ENCODE data around the gene AP3M1. TPM values are rescaled to one million over a fixed set of nuclear protein-coding genes. Genes with fewer than 3 reads are reported as not detected.

The AP3M1 gene
- total RNA-seq, 4 donors from 2014 or later, result 26.5 to 36.4 (median 31.4) TPM

DNA sequence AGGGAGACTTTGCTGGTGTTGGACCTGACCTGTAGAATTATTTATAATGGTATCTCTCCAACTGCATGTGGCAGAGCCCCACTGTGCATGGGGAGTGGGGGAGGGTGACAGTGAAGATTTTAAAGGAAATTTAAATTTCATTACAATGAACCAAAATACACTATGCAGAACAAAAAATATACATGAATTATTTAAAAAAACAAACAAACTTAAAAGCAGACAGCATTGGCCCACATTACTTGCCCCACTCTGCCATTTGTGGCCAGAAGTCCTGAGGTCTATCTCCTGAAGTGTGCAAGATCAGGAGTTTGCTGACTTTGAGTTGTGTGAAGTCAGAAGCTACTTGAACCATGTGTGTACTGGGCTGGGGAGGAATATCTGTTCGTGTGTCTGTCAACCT is 40.5 kb downstream of the AP3M1 start:
- WGBS, result 58% methylated on average over 1 of the region's 1 CpG
- intact Hi-C loops (cut with DNase I), result no loop called here
- no peak for TF ChIP-seq POLR2A (IDR thresholded peaks at IDR 0.05; ENCODE audit: low read depth)
- TF ChIP-seq POLR2AphosphoS5 (IDR thresholded peaks at IDR 0.05), result no peak
- no peak for TF ChIP-seq EP300 (IDR thresholded peaks at IDR 0.05)
- TF ChIP-seq, protein P1, sequence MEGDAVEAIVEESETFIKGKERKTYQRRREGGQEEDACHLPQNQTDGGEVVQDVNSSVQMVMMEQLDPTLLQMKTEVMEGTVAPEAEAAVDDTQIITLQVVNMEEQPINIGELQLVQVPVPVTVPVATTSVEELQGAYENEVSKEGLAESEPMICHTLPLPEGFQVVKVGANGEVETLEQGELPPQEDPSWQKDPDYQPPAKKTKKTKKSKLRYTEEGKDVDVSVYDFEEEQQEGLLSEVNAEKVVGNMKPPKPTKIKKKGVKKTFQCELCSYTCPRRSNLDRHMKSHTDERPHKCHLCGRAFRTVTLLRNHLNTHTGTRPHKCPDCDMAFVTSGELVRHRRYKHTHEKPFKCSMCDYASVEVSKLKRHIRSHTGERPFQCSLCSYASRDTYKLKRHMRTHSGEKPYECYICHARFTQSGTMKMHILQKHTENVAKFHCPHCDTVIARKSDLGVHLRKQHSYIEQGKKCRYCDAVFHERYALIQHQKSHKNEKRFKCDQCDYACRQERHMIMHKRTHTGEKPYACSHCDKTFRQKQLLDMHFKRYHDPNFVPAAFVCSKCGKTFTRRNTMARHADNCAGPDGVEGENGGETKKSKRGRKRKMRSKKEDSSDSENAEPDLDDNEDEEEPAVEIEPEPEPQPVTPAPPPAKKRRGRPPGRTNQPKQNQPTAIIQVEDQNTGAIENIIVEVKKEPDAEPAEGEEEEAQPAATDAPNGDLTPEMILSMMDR (IDR thresholded peaks at IDR 0.05), result no peak
- H3K36me3 ChIP-seq, result peaks cover 82 to 100% (median 97%) of the 10 kb centered on the region in 4 donors
- no peak overlapping the region for H3K4me3 ChIP-seq
- H3K9me3 ChIP-seq, result no peaks in the 10 kb centered on the region
- no peak overlapping the region for H3K27ac ChIP-seq (replicated peaks in 1 of 4)
- H3K4me1 ChIP-seq, result peaks cover 3 to 40% (median 28%) of the 10 kb centered on the region in 4 donors
- H3K27me3 ChIP-seq, result no peaks in the 10 kb centered on the region
- DNase-seq (ENCODE audit: extremely low spot score), result no peak

DNA sequence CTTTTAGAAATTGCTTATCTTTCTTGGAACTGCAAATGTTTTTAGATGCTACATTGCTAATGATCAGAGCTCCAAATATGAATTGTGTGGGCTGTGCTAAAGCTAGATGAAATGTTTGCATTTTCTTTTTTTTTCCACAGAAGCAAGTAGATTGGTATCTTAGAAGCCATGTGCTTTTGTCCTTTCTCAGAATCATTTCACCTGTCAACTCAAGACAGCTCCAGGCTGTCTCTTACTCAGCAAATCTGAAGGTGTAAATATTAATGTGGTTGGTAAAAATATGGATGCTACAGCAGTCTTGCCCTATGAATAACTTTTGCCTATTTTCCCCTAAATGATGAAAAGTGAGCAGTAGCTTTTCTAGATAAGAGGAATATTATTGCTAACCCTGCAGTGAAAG is 41.2 kb downstream of the AP3M1 start:
- intact Hi-C loops (cut with DNase I), result no loop called here
- DNase-seq (ENCODE audit: extremely low spot score), result no peak
- peaks cover 82 to 100% (median 97%) of the 10 kb centered on the region in 4 donors for H3K36me3 ChIP-seq
- H3K4me3 ChIP-seq, result no peak overlapping the region
- no peak for TF ChIP-seq EP300 (IDR thresholded peaks at IDR 0.05)
- TF ChIP-seq, protein P1 (IDR thresholded peaks at IDR 0.05), result no peak
- no peak for TF ChIP-seq POLR2AphosphoS5 (IDR thresholded peaks at IDR 0.05)
- TF ChIP-seq POLR2A (IDR thresholded peaks at IDR 0.05; ENCODE audit: low read depth), result no peak
- H3K4me1 ChIP-seq, result peaks cover 3 to 37% (median 28%) of the 10 kb centered on the region in 4 donors
- no peaks in the 10 kb centered on the region for H3K27me3 ChIP-seq
- H3K27ac ChIP-seq (replicated peaks in 1 of 4), result no peak overlapping the region
- H3K9me3 ChIP-seq, result no peaks in the 10 kb centered on the region

DNA sequence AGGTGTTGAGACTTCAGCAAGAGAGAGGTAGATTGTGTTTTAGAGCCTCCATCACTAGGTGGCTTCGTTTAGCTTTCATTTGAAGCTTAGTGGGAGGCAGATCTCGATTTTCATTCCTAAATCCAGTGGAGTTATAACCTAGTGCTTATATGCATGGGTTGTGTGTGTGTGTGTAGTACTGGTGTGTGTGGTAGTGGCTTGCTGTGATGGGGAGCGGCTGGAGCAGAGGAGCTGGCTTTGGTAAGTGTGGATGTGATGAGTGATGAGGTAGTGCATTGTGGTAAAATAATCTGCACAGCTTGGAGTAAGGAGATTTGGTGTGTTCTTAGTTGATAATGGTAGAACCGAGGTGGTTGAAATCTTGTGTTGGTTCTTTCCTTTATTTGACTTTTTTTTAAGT is 43.2 kb downstream of the AP3M1 start:
- peaks cover 70 to 100% (median 97%) of the 10 kb centered on the region in 4 donors for H3K36me3 ChIP-seq
- intact Hi-C loops (cut with DNase I), result no loop called here

DNA sequence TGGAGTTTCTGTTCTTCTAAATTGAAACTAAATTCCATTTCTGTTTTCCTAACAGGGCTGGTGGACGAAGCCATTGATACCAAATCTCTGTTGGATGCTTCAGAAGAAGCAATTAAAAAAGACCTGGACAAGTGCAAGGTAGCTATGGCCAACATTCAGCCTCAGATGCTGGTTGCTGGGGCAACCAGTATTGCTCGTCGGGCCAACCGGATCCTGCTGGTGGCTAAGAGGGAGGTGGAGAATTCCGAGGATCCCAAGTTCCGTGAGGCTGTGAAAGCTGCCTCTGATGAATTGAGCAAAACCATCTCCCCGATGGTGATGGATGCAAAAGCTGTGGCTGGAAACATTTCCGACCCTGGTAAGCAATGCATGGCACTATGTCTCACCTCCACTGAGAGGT is 45.6 kb downstream of the AP3M1 start:
- Histone ChIP-seq H3K4me3 (no peak overlapping the region), H3K4me1 (peaks cover 0 to 6% (median 5%) of the 10 kb centered on the region in 4 donors), H3K36me3 (peaks cover 61 to 100% (median 92%) of the 10 kb centered on the region in 4 donors), H3K27ac (replicated peaks in 1 of 4) (no peak overlapping the region), H3K27me3 (no peaks in the 10 kb centered on the region), H3K9me3 (no peaks in the 10 kb centered on the region)
- intact Hi-C loops (cut with DNase I), result no loop called here
- no peak for DNase-seq (ENCODE audit: extremely low spot score)
- WGBS, result 80% methylated on average over 7 of the region's 8 CpGs
- no peak for TF ChIP-seq POLR2AphosphoS5 (IDR thresholded peaks at IDR 0.05)
- TF ChIP-seq POLR2A (IDR thresholded peaks at IDR 0.05; ENCODE audit: low read depth), result no peak
- TF ChIP-seq, protein P1 (IDR thresholded peaks at IDR 0.05), result no peak
- TF ChIP-seq EP300 (IDR thresholded peaks at IDR 0.05), result no peak

More for the DNA sequence above, 43.2 kb downstream of the AP3M1 start:
- WGBS, result 77% methylated on average over 4 of the region's 4 CpGs
- no peak for DNase-seq (ENCODE audit: extremely low spot score)
- no peak overlapping the region for H3K27ac ChIP-seq (replicated peaks in 1 of 4)
- no peak overlapping the region for H3K4me3 ChIP-seq
- TF ChIP-seq, protein P1 (IDR thresholded peaks at IDR 0.05), result no peak
- no peak for TF ChIP-seq POLR2AphosphoS5 (IDR thresholded peaks at IDR 0.05)
- TF ChIP-seq EP300 (IDR thresholded peaks at IDR 0.05), result no peak
- TF ChIP-seq POLR2A (IDR thresholded peaks at IDR 0.05; ENCODE audit: low read depth), result no peak
- no peaks in the 10 kb centered on the region for H3K9me3 ChIP-seq
- H3K4me1 ChIP-seq, result peaks cover 0 to 18% (median 10%) of the 10 kb centered on the region in 4 donors
- H3K27me3 ChIP-seq, result no peaks in the 10 kb centered on the region

DNA sequence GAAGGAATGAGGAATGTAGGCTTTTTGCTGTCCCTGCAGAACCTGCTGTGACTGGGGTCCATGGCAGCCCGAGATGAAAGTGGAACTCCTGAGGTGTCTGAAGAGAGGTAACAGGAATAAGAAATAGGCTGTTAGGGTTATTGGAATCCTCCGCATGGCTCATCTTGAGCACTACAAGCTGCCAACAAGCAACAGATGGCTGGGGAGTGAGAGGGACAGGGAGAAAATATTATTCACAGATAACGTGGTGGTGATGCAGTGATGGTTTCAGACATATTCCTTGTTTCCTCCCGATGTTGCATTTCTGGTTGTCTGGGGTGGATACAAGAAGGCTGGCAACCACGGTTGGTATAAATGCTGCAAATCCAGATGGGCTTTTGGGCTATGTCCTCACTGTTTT is 46.1 kb downstream of the AP3M1 start:
- no peaks in the 10 kb centered on the region for H3K9me3 ChIP-seq
- no peak overlapping the region for H3K27ac ChIP-seq (replicated peaks in 1 of 4)
- H3K4me1 ChIP-seq, result peaks cover 0 to under 1% (median under 1%) of the 10 kb centered on the region in 4 donors
- H3K27me3 ChIP-seq, result no peaks in the 10 kb centered on the region
- H3K36me3 ChIP-seq, result peaks cover 56 to 100% (median 92%) of the 10 kb centered on the region in 4 donors
- H3K4me3 ChIP-seq, result no peak overlapping the region
- 78% methylated on average over 5 of the region's 5 CpGs for WGBS
- DNase-seq (ENCODE audit: extremely low spot score), result no peak
- intact Hi-C loops (cut with DNase I), result no loop called here
- TF ChIP-seq, protein P1 (IDR thresholded peaks at IDR 0.05), result no peak
- no peak for TF ChIP-seq POLR2AphosphoS5 (IDR thresholded peaks at IDR 0.05)
- no peak for TF ChIP-seq POLR2A (IDR thresholded peaks at IDR 0.05; ENCODE audit: low read depth)
- TF ChIP-seq EP300 (IDR thresholded peaks at IDR 0.05), result no peak
